GM12801 (cell line): ENCODE data around the gene PLEKHO2.

Source experiments
- CTCF ChIP-seq: IDR thresholded peaks from one replicate; pipeline ENCODE4 v1.5.1; 2011; ENCODE audit warnings: control low read depth; ENCODE audit not compliant: insufficient read length; ENCODE audit errors: extremely low read depth

PLEKHO2 gene

GRCh38 chr15:64856429-64857145, 14.9 kb downstream of the PLEKHO2 start:
- TF ChIP-seq CTCF, result no peak

GRCh38 chr15:64857421-64857820, 15.7 kb downstream of the PLEKHO2 start:
- no peak for TF ChIP-seq CTCF

GRCh38 chr15:64858021-64858575, 16.4 kb downstream of the PLEKHO2 start:
- TF ChIP-seq CTCF, result no peak

- no peak for TF ChIP-seq CTCF
Observed at GRCh38 chr15:64859226-64859625, 17.5 kb downstream of the PLEKHO2 start.

GRCh38 chr15:64861331-64861730, 19.6 kb downstream of the PLEKHO2 start:
- TF ChIP-seq CTCF, result no peak

GRCh38 chr15:64861960-64862359, 20.2 kb downstream of the PLEKHO2 start:
- no peak for TF ChIP-seq CTCF

GRCh38 chr15:64862408-64862807, 20.7 kb downstream of the PLEKHO2 start:
- no peak for TF ChIP-seq CTCF
